NCI-H524 (cell line): Measurements from ENCODE around the gene UGGT1.

ENCODE experiments used
- DNase-seq, 2 experiments: peaks; one replicate each; lab custom pipeline; 2025; lab: John Stamatoyannopoulos, UW

The UGGT1 gene

GRCh38 chr2:128177315-128177714 lies 86.3 kb downstream of the UGGT1 start:
- no peak for DNase-seq

- no peak for DNase-seq
These were observed 87.2 kb downstream of the UGGT1 start for GRCh38 chr2:128178149-128178649.

GRCh38 chr2:128178650-128179460 lies 87.9 kb downstream of the UGGT1 start:
- DNase-seq: peak; percentile 15 to 41

- no peak for DNase-seq
These were observed 88.4 kb downstream of the UGGT1 start for GRCh38 chr2:128179461-128179755.

GRCh38 chr2:128180031-128180430 lies 89.0 kb downstream of the UGGT1 start:
- no peak for DNase-seq

- no peak for DNase-seq
These were observed 94.6 kb downstream of the UGGT1 start for GRCh38 chr2:128185576-128185975.

GRCh38 chr2:128187032-128187654 lies 96.1 kb downstream of the UGGT1 start:
- DNase-seq: no peak

- DNase-seq: no peak
These were observed 104.5 kb downstream of the UGGT1 start for GRCh38 chr2:128195435-128195984.

- DNase-seq: no peak
These were observed 105.0 kb downstream of the UGGT1 start for GRCh38 chr2:128196026-128196425.

GRCh38 chr2:128196471-128196931 lies 105.5 kb downstream of the UGGT1 start:
- no peak for DNase-seq

- DNase-seq: no peak
These were observed 106.1 kb downstream of the UGGT1 start for GRCh38 chr2:128197059-128197458.

GRCh38 chr2:128198656-128199055 lies 107.7 kb downstream of the UGGT1 start:
- DNase-seq: peak in 1 of 2 experiments; percentile 20

GRCh38 chr2:128199141-128199540 lies 108.1 kb downstream of the UGGT1 start:
- DNase-seq: no peak

GRCh38 chr2:128202791-128203190 lies 111.8 kb downstream of the UGGT1 start:
- DNase-seq: no peak

- DNase-seq: no peak
These were observed 115.2 kb downstream of the UGGT1 start for GRCh38 chr2:128206245-128206644.

GRCh38 chr2:128208023-128208422 lies 117.0 kb downstream of the UGGT1 start:
- no peak for DNase-seq

GRCh38 chr2:128208631-128209324 lies 117.8 kb downstream of the UGGT1 start:
- DNase-seq: peak in 1 of 2 experiments; percentile 24

- DNase-seq: no peak
These were observed 123.3 kb downstream of the UGGT1 start for GRCh38 chr2:128214251-128214650.

- DNase-seq: no peak
These were observed 124.0 kb downstream of the UGGT1 start for GRCh38 chr2:128214866-128215460.

GRCh38 chr2:128215897-128216642 lies 125.1 kb downstream of the UGGT1 start:
- DNase-seq: no peak

- DNase-seq: no peak
These were observed 126.7 kb downstream of the UGGT1 start for GRCh38 chr2:128217671-128218070.
